Posterior cingulate gyrus (tissue), 11 donors: ENCODE measurements around the gene MMADHC.

Experiments used
- DNase-seq, 10 donors: peaks; one replicate each; pipeline versions ENCODE4 v3.0.0 to v3.0.0-alpha.2; 2020 to 2021; ENCODE audit warnings: mixed read lengths in 3 of 10
- intact Hi-C: fragments of 100-400 bp; cut with DNase I; formaldehyde crosslinking; loops from one replicate; pipeline ENCODE4 v1.15.1; 2023

The MMADHC gene

DNA sequence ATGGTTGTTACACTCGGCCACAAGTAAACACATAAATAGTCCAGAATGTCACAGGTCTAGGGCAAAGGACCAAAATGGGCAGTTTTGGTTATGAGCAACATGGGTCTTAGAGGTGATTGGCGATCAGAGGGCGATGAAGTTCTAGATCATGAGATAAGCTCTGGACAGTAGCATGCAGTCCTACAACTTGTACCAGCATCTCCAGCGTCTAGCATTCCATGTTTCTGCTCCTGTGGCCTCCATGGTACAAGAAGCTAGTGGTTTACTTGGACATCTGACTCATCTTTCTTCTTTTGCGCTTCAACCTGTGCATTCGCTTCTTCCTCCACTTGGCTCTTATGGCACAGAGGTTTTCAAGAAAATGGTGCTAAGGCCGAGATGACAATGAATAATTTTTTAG lies 8.9 kb upstream of the MMADHC start:
- no peak for DNase-seq
- intact Hi-C loops, result loop anchor here (2.0 to 5.0 kb wide), 3 partner anchors 891 to 1642 kb away; partner anchors contain the start of gene RND3

DNA sequence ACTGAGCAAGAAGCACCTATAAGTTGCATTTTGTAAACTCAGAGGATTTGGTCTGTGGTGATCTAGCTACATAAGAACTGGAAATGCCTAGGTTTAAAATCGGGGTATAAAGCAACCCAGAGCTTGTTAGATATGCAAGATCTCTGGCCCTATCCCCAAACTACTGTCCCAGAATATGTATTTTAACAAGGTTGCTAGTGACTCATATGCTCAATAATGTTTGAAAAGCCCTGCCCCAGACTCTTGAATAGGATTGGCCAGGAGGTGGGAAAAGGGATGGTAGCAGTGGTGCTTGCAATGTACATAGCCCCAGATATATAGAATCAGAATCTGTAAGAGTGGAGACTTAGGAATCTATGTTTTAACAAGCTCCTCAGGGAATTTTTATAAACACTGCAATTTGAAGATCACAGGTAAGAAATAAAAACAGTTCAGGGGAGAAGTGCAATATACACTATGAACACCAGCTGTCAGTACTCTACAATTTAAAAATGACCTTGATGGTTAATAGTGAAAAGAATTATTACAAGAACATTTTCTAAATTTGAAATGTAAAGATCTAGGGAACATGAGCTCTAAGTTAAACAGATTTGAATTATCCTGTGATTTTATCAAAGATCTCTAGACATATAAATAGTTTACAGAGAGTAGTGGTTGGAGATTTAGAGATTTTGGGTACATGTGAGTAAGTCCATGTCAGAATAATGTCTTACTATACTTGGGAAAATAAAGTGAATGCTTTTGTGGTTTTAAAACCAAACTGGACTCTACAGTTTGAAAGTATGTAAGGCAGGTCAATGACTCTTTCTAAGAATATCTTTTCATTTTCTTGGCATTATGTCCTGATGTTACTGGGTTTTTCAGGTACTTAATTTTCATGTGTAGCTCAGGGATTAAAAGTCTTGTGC lies 7.7 kb upstream of the MMADHC start:
- no peak for DNase-seq
- intact Hi-C loops, result loop anchor here (5.0 kb wide), 2 partner anchors 892 to 1457 kb away; partner anchors contain the start of gene RND3

DNA sequence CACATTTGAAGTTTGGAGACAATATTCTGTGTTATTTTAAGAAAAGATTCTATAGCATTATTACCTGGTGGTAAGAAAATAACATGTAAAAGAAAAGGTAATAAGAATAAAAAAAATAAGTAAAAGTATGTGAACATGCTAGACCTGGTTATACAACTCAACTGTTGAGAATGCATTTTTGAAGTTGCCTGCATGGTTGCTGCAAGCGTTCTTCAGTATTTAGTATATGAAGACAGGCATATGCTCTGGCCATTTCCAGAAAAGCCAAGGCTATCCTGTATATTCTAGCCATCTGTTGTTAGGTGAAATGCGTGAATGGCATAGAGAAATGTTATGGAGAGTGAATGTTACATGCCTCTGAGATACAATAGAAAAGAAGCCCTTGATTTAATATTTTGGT lies 6.8 kb upstream of the MMADHC start:
- DNase-seq, result no peak
- intact Hi-C loops, result no loop called here

DNA sequence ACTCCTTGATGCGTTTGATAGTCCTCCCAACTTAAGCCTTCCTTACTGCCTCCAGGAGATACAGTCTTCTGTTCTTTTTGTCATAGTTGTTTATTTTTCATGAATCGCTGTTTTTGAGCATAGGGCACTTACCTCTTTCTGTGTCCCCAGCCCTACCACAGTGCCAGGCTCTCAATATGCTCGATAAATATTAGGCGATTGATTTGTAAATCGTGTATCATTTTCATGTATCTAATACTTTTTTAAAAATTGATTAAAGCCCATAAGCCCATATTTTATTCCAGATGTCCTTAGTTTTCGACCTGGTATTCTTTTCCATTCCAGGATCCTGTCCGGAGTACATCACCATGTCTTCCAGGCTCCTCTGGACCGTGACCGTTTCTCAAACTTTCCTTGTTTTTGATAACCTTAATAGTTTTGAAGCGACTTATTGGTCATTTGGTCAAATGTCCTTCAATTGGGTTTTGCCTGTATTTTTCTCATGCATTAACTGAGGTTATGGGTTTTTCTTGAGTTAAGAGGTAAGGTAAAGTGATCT lies 444 bp upstream of the MMADHC start:
- intact Hi-C loops, result no loop called here
- DNase-seq, result no peak

DNA sequence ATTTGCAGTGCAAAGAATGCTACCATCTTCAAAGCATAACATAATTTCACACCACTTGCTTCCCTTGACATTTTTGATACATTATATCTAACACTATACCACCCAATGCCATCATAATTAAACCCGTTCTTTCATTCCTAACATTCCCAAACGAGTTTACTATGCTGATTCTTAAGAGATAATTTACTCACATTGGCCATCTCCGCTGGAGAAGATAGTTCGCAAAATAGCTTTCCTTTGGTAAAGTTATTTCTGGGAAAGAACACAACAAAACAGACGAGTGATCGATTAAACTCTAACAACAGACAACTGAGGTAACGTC lies 716 bp downstream of the MMADHC start:
- intact Hi-C loops, result no loop called here
- no peak for DNase-seq

DNA sequence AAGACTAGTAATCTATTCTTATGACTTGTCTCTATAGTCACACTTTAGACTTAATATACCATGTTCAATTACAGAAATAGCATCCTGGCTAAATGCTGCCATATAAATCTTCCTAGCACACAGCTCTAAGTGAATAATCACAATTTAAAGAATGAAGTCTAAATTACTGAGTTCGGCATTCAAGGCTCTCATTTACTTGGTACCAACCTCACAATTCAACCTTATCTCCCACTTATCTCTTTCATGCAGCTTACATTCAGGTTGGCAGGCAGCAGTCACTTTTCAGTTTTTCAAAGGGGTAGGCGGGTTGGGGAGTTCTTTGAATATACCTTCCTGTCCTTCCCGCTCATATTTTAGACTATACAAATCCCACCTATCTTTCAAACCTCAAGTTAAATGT lies 1.5 kb downstream of the MMADHC start:
- DNase-seq, result no peak
- intact Hi-C loops, result no loop called here

DNA sequence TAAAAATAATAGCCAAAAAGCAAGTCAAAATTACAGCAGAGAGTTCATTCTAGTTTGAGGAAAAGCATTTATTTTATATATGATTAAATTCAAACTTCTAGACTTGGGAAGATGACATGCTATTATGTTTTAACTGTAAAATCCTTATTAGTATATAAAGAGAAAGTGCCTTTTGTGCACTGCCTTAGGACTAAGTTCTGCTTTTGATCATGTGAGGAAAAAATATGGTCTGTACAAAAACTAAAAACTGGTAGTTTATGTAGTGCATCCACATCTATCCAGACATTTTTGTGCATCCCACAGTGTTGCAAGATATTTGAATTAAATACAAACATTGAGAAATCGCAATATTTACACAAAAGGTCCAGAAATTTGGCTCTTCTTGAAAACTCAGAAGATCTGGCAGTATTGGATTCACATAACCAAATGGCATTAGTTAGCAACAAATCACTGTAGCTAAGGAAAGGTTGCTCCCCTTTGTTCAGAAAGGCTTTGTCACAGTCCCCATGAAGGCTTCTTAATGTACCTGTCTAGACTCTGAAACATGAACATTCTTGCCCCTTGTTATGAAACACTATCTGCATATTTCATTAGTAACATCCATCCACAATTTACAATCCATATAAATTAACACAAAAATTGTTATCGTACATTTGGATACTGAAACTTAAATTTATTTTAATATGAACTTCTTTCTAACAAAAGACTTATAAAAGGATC lies 2.2 kb downstream of the MMADHC start:
- intact Hi-C loops, result no loop called here

DNA sequence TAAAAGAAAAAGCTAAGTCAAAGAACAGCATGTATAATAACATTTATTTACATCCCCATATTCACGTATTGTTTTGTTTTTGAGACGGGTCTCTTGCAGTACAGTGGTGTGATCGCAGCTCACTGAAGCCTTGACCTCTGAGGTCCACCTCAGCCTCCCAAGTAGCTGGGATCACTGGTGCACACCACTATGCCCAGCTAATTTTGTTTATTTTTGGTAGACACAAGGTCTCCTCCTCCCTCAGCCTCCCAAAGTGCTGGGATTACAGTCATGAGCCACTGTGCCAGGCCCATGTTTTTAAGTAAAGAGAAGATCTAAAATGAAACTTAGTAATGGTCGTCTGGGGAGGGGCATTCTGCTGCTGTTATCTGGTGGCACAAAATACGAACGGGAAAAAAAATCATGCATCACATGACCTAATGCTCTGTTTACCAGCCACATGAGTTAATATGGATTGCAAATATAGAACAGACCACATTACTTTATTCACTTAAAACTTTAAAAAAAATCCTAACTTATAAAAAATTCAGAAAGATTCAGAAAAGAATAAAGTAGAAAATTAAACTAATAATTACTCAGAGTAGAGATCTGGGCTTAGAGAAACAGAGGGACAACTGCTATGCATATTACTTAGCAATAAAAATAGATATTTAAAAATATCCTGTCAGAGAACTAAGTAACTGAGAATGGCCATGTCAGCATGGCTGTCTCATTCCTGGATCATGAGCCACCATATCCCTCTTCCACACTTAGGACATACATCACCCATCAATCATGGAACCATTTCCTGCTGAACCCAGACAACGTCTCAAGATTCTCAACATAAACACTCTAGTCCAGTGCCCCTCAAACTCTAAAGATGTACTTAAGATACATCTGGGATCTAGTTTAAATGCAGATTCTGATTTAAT lies 7.3 kb downstream of the MMADHC start:
- intact Hi-C loops, result no loop called here
- DNase-seq, result no peak

More for the DNA sequence above, 2.2 kb downstream of the MMADHC start:
- no peak for DNase-seq

DNA sequence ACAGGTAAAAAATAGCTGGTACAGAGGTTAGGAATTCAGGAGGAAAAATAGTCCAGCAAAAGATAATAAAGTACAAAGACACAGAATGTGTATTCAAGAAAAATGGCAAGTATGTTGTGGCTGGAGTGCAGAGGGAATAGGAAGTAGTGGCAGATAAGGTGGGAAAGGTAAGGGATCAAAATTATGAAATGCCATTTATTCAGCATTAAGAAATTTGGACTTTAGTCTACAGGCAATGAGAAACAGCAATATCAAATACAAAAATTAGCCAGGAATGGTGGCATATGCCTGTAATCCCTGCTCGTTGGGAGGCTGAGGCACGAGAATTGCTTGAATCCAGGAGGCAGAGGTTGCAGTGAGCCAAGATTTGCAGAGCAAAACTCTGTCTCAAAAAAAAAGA lies 10.3 kb downstream of the MMADHC start:
- intact Hi-C loops, result no loop called here
- no peak for DNase-seq

DNA sequence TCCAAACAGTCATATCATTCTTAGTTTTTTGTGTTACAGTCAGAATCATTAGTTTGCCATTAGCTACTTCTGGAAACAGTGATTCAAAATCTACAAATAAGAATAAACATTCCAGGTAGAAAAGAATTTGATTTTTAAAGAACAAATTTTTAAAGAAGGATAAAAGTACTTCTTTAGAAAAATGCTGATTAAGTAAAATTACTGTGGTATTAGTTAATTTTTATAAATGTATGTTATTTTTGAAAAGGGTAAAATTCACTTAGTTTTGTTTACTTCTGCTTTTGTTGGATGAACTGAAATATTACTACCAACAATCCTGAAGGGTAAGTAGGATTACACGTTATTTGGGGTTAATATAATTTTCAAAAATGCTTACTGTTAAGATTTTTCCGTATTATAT lies 11.8 kb downstream of the MMADHC start:
- no peak for DNase-seq
- intact Hi-C loops, result no loop called here

DNA sequence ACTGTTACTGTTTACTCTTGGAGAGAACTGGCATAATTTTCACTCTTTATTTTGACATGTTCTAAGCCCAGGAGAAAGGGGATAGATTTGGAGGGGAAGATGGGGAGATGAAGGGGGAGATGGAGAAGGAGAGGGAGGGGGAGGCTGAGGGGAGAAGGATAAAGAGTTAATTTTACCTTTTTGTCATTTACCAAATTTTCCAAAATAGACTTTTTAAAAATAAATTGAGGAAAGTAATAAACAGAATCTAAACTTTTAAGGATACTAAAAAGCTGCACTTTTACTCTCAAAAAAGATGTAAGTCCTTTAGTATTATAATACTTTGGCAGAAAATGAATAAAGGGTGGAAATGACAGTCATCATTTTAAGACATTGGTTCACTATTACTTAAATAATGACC lies 12.3 kb downstream of the MMADHC start:
- no peak for DNase-seq
- intact Hi-C loops, result no loop called here

DNA sequence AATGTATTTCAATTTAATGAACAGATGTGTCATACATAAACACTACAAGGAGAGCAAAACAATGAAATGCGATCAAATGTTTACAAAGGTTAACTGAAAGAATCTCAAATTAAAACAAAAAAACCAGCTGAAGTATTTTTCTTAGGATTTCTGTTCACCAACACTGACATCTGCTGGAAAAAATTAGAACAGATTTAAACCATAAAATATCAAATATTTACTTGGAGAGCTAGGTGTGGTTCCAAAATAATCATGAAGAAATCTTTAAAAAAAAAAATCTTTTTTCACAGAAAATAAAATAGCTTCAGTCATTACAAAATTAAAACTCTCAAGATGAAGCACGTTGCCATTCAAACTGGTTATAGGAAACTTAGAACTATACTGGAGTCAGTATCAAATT lies 13.8 kb downstream of the MMADHC start:
- intact Hi-C loops, result no loop called here
- DNase-seq, result no peak

DNA sequence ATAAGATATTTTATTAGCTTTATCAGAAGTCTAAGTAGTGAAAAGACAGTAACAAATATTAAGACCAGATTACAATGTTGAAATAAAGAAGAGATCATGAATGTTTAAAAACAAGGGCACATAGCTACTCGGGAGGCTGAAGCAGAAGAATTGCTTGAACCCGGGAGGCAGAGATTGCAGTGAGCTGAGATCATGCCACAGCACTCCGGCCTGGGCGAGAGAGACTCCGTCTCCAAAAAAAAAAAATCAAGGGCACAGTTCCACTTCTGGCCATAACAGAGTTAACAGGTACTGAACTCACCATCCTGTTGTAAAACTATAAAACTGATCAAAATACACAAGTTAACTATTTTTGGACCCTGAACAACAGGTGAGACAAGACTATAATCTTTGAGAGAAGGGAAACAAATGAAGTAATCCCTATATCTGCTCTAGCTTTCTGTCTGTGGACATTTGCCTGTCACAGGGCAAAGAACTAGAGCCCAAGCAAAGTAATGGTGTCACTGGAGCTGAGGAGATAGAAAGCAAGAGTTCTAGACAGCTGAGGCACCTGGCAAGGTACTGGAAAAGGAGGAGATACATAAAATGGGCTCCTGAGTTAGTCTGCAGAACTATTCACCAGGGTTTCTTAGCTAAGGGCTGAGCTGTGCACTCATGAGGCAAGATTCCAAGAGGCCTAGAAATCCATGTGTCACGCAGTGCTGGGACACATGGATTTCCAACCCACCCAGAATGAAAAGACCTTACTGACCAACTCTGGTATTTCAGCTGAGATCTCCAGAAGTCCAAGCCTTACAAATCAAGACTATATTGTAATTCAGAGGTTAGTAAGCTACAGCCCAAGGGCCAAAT lies 15.2 kb downstream of the MMADHC start:
- DNase-seq, result no peak

DNA sequence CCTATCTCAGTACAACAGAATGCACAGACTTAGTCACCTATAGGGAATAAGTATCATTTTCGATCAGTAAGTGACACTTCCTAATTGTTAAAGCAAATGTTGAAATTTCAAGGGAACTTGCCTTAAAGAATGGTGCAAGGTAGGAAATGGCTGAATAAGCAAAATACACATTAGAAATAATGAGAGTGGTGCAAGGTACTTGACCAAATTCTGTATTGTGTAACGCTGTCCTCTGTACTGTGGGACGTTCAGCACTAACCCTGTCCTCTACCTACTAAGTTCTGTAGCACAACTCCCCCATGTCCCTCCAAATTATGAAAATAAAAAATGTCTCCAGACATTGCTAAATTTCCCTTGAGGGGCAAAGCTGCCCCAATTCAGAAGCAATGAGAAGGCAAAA lies 19.4 kb downstream of the MMADHC start:
- intact Hi-C loops, result loop anchor here (10.0 kb wide), 2 partner anchors 243 to 1633 kb away; no protein-coding TSS in a partner anchor
- DNase-seq, result no peak

More for the DNA sequence above, 15.2 kb downstream of the MMADHC start:
- intact Hi-C loops, result no loop called here

DNA sequence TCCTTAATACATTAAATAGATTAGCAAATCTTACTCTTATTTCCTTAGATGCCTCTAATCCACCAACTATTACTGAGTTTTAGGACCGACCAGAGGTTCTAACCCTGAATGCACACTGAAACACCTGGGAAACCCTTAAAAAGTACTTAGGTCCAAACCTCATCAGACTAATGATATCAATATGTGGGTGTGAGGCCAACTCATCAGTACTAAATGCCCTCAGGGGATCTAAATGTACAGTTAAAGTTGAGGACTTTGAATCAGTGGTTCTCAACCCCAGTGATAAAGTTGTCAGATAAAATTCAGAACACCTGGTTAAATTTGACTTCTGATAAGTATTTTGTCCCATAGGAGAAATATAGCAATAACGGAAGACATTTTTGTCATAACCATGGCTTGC lies 20.9 kb downstream of the MMADHC start:
- DNase-seq, result no peak
- intact Hi-C loops, result loop anchor here (10.0 kb wide), 2 partner anchors 242 to 1632 kb away; no protein-coding TSS in a partner anchor

DNA sequence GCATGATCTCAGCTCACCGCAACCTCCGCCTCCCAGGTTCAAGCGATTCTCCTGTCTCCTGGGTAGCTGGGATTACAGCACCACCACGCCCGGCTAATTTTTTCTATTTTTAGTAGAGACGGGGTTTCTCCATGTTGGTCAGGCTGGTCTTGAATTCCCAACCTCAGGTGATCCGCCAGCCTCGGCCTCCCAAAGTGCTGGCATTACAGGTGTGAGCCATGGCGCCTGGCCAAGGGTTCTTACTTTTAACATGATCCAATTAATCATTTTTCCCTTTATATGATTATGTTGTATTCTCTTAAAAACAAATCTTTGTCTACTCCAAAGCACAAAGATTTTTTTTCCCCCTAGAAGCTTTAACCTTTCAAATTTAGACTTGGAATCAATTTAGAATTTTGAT lies 21.9 kb downstream of the MMADHC start:
- intact Hi-C loops, result loop anchor here (10.0 kb wide), 2 partner anchors 241 to 1631 kb away; no protein-coding TSS in a partner anchor
- peak in 3 of 10 donors; percentile 7 to 33 (median 24) for DNase-seq

DNA sequence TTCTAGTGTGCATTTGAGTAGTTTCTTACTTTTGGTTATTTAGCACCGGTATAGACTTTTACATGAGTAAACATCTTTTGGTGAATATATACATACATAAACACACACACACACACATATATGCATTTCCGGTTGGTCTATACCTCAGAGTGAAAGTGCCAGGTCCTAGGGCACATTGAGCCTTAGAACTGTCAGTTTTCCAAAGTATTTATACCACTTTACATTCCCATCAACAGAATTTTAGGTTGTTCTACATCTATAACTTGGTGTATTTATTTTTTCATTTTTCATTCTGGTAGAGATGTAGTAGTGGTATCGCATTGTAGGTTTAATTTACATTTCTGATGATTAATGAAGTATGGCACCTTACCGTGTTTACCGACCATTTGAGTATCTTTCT lies 22.6 kb downstream of the MMADHC start:
- intact Hi-C loops, result loop anchor here (10.0 kb wide), 2 partner anchors 240 to 1630 kb away; no protein-coding TSS in a partner anchor
- no peak for DNase-seq

DNA sequence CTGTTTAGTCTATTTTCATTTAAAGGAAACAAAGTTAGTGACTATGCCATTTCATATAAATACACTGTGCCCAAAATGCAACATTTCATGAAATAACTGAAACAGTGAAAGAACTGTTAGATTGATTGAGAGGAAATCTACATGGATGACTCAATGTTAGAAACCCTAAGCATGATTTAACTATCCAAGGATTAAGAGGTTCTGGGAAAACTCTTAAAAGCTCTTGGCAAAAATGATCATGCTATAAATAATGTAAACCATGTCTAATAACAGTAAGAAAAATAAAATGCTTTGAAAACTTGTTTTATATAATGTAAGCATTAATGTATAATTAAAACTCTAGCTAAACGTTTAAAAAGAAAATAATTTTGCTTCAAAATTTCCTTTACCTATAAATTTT lies 23.5 kb downstream of the MMADHC start:
- DNase-seq, result no peak
- intact Hi-C loops, result loop anchor here (10.0 kb wide), 2 partner anchors 239 to 1629 kb away; no protein-coding TSS in a partner anchor

DNA sequence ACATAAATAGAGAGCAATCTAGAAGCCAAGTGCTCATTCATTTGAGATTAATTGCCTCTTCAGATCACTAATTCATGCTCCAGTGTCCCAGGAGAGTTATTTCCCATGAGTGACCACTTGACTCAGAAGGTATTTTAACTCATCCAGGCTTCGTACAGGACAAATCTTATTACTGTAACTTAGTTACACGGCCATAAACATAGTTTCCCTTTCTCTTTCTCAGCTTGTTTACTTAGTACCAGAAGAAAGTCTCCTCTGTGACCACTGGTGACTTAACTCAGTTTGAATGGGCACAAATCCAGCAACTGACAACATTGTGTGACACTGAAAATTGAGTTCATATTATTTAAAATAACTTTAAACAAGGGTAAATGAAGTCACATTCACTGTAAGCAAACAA lies 25.3 kb downstream of the MMADHC start:
- intact Hi-C loops, result loop anchor here (10.0 kb wide), 2 partner anchors 238 to 1628 kb away; no protein-coding TSS in a partner anchor

More for the DNA sequence above, 25.3 kb downstream of the MMADHC start:
- no peak for DNase-seq
